LNCaP clone FGC (cell line): Measurements from ENCODE around the gene ME1.

Source experiments
- DNase-seq: peaks from one replicate; pipeline ENCODE4 v3.0.0-alpha.2; 2011; ENCODE audit warnings: low read depth
- H3K4me3 ChIP-seq: 2 replicates; pipeline ENCODE4 v1.5.1; 2011; ENCODE audit warnings: mild to moderate bottlenecking, low read depth, low read length, control low read depth
- TF ChIP-seq, protein P1 (sequence below): IDR thresholded peaks from 2 replicates; pipeline ENCODE4 v1.5.1; 2012; ENCODE audit warnings: mild to moderate bottlenecking; ENCODE audit not compliant: control insufficient read depth, insufficient read depth; ENCODE audit errors: extremely low read depth

The ME1 gene

DNA sequence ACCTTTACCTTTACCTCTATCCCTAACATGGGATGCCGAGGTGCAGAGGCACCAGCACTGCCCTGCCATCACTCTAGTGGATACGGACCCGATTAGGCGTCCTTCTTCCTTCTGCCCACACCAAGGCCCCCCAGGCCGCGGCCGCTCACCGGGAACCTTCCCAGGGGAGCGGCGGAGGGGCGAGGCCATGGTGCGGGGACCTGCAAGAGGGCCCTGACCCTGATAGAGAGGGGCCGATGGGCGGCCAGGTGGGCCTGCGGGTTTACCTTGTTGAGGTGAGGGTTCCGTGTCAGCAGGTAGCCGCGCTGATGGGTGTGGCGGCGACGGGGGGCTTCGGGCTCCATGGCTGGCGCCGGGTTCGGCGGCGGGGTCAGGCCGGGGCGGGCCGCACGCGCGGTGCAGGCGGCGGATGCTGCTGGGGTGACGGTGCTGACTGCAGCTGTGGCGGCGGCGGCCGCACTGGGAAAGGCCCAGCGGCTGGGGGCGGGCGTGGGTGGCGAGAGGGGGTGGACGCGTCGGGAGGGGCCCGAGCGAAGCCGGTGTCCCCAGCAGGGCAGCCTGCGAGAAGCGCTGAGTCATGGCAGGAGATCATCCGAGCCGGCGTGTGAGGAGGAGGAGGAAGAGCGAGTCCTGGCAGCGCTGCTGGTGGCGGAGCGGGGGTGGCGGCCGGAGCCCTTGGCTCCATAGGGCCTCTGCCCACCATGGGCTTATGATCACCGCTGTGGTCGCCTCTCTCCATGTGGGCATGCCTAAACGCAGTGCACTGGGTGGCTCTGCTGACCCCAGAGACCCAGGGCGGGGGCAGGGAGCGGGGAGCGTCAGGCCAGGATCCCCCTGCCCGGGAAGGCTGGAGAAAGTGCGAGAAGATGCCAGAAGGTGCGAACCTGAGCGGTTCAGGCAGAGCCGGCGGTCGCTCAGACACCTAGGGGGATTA, at the start of gene ME1:
ME1 (minus strand) TSS at position 441 of the 934 bp plus-strand sequence; CDS start at position 344, 97 bp downstream.
- peak within 1 kb of the TSS; percentile 70 for H3K4me3 ChIP-seq
- no peak for DNase-seq
- TF ChIP-seq, protein P1, sequence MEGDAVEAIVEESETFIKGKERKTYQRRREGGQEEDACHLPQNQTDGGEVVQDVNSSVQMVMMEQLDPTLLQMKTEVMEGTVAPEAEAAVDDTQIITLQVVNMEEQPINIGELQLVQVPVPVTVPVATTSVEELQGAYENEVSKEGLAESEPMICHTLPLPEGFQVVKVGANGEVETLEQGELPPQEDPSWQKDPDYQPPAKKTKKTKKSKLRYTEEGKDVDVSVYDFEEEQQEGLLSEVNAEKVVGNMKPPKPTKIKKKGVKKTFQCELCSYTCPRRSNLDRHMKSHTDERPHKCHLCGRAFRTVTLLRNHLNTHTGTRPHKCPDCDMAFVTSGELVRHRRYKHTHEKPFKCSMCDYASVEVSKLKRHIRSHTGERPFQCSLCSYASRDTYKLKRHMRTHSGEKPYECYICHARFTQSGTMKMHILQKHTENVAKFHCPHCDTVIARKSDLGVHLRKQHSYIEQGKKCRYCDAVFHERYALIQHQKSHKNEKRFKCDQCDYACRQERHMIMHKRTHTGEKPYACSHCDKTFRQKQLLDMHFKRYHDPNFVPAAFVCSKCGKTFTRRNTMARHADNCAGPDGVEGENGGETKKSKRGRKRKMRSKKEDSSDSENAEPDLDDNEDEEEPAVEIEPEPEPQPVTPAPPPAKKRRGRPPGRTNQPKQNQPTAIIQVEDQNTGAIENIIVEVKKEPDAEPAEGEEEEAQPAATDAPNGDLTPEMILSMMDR, result no peak

DNA sequence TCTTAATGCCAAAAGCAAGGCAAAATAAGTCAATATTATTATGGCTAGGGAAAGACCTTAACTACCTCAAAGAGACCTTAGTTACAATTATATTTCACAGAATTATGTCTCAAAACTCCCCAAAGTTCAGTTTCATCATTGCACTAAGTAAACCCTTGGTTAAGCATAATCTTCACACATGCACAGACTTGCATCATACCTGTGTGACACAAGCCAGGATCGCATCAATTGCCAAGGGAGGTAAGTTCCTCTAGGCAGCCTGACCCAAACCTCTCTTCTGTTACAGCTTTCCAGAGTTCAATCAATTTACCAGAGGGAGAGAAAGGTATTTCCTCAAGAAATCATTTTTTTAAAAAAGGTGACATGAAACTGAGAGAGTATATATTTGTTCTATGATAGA, 49.6 kb upstream of the ME1 start:
- H3K4me3 ChIP-seq, result no peak overlapping the region
- no peak for DNase-seq
- TF ChIP-seq, protein P1, result no peak

DNA sequence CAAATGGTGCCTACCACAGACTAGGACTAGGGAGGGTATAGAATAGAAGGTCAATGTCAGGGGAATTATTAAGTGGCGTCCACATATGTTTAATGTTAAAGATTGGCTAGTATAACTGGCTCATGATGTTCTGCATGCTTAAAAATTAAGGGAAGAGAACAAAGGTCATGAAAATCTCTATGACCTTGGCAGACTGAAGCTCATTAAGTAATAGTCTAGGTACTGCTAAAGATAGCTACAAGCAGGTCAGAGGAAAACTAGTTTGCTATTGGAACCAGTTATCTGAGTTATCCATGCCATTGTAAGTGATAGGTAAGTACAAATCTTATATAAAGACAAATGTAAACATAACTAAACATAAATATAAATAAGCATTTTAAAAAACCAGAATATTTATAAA, 48.5 kb upstream of the ME1 start:
- DNase-seq, result no peak
- no peak overlapping the region for H3K4me3 ChIP-seq
- TF ChIP-seq, protein P1, result no peak

DNA sequence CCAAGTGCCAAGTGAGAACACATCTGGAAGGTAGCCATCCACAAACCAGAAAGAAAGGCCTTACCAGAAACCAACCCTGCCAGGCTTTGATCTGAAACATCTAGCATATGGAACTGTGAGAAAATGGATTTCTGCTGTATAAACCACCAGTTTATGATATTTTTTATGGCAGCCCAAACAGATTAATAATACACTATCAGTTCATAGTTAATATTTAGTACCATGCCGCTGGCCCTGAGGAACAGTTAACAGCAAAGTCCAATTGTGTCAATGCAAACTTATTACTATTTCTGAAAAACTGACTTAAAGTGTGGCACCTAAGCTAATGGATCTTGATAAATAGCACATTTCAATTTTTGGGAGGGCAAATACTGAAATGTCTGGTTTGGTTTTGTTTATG, 46.1 kb upstream of the ME1 start:
- TF ChIP-seq, protein P1, result no peak
- H3K4me3 ChIP-seq, result no peak overlapping the region
- DNase-seq, result no peak

DNA sequence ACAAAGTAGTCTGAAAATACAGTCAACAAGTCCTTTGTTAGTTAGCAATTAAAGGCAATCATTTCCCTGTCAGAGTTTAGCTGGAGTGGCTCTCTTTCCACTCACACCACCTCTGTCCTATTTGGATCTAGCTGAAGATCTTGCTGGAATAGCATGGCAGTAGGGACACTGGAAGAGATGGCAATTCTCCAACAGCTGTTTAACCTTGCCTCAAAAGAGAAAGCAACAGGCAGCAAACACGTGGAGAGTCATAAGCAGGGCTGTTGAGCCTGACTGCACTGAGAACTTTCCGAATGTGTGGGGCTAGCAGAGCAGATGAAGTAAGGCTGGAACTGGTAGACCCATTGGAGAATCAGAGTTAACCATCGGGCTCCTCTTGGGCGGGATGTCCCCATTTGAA, 43.5 kb upstream of the ME1 start:
- TF ChIP-seq, protein P1, result no peak
- DNase-seq, result no peak
- no peak overlapping the region for H3K4me3 ChIP-seq

DNA sequence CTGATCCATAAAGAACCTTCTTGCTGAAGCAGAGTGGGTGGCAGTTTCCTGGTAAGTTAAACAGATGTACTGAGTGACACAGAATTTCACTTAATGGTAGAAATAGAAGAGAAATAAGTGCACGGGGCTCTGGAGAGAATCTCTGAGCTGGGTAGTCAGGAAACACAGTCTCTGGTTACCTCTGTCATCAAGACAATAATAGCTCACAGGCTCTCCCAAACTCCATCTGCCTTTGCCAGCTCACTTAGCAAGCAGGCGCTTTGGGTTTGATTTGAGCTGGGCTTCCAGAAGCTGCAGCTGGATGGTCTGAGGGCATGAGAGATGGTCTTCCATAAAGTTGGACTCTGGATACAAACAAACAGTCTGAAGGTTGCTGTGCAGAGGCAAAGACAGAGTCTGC, 41.9 kb upstream of the ME1 start:
- H3K4me3 ChIP-seq, result no peak overlapping the region
- TF ChIP-seq, protein P1, result no peak
- no peak for DNase-seq
